HL-60/S4 treated with phorbol 12-myristate 13-acetate at 8.2 ng/mL for 4 days and 3 days (cell line): Measurements from ENCODE around the gene PRMT7.
"Not testable (repeated sequence)": the region's sequence is repeated elsewhere in the genome, so short reads cannot be mapped to it uniquely, and the experiment has no call there.

Experiments used
- in situ Hi-C: fragments of 300-500 bp; cut with MboI; formaldehyde crosslinking; loops from 2 replicates; pipeline ENCODE4 v1.15.0; 2022; ENCODE audit warnings: low sequenced_read_pairs

The PRMT7 gene

DNA sequence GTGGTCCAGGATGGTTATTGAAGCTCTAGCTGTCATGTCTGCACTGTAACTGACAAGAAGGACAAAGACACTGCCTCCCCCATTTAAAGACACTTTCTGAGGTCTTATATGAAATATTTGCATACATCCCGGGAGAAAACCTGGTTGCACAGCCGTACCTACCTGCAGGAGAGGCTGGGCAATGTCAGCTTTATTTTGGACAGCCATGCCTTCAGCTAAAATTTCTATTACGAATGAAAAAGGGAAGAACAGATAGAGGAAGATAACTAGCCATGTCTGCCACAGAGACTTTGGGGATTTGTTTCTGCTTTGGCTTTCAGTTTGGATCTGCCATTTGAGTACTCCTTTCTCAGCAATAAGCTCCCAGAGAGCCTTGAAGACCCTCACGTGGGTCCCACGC, 27.5 kb upstream of the PRMT7 start:
- in situ Hi-C loops = no loop called here

DNA sequence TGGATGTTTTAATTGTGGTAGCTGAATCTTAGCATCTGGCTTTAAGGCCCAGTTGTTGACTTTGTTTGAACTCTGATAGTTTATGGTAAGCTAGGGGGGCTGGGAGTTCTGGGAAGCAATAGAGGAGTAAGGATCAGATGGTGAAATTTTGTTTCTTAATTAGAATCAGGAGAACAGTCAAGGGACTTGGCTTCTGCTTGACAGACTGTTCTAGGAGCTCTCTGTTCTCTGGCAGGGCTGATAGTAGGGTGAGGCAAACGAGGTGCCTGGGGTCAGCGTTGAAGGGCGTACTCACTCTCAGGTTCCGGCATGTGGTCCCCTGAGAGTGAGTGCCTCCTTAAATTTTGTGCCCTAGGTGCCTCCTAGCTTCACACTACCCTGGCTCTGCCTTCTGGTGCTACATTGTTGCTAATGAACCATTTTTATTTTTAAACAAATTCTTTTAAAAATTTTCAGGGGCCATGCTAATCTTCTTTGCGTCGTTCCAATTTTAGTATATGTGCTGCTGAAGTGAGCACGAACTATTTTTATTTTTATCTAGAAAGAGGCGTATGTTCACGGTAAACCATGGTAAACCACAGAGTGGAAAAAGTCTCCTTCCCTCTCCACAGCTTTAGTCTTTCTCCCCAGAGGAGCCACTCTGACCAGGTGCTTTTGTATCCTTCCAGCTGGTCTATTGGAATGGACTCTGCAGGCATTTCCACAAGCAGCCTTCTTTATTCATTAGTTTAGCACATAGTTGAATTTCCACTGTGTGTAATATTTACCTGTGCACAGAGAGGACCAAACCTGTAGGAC, 26.8 kb upstream of the PRMT7 start:
- in situ Hi-C loops = no loop called here

DNA sequence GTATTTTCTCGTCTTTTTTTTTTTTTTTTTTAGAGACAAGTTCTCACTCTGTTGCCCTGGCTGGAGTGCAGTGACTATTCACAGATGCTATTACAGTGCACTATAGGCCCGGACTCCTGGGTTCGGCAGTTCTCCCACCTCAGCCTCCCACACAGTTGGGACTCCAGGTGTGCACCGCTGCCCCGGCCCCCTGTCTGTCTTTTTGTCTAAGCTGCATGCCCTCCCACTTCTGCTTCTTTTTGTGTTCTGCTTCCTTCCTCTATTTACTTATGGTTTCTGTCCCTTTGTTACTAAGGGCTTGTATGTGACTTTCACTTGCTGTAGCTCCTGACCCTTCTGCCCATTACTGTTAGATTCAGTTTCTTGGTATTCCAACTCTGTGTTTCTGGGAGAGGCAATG, 26.0 kb upstream of the PRMT7 start:
- in situ Hi-C loops = no loop called here

DNA sequence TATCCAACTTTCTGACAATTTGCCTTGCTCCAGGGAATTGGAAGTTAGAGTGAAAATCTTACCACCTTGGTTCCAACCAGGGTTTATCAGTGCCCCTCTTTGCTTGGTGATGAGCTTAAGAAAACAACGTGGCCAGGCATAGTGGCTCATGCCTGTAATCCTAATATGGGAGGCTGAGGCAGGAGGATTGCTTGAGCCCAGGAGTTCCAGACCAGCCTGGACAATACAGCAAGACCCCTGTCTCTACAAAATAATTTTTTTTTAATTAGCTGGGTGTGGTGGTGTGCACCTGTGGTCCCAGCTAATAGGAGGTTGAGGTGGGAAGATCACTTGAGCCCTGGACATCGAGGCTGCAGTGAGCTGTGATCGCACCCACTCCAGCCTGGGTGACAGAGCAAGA, 25.1 kb upstream of the PRMT7 start:
- in situ Hi-C loops = no loop called here

DNA sequence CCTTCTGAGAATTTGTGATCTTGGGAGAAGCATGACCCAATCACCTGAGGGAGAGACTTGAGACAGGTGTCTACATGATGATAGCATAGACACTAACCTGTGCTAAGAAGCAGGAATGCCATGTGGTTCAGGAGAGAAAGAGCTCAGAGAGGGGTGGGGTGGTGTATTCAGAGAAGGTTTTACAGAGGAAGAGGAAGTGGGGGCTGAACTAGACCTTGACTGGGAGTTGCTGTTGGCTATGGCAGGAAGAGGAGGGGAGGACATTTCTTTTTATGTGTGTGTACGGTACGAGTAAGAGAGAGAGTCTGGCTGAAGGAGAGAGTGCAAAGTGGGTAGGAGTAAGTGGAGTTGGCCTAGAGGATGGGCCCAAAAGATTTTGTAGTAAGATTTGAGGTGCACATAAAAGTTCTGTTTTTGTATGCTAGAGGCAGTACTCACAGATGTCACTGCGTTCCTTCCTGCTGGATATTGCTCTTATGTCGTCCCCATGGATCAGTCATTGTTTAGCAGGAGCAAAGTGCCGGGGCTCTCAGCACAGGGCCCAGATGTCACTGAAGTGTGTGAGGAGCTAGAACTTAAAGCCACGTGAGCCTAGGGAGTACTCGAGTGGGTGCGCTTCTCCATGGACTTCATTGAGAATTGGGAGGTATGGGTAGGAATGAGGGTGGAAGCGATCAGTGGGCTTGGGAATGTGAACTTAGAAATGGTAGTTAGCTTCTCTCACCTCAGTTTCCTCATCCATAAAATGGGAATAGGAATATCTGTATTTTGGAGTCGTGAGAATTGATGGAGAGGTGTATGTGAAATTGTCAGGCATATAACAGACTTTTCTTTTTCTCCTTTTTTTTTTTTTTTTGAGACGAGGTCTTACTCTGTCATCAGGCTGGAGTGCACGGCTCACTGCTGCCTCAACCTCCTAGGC, 24.4 kb upstream of the PRMT7 start:
- in situ Hi-C loops = no loop called here

DNA sequence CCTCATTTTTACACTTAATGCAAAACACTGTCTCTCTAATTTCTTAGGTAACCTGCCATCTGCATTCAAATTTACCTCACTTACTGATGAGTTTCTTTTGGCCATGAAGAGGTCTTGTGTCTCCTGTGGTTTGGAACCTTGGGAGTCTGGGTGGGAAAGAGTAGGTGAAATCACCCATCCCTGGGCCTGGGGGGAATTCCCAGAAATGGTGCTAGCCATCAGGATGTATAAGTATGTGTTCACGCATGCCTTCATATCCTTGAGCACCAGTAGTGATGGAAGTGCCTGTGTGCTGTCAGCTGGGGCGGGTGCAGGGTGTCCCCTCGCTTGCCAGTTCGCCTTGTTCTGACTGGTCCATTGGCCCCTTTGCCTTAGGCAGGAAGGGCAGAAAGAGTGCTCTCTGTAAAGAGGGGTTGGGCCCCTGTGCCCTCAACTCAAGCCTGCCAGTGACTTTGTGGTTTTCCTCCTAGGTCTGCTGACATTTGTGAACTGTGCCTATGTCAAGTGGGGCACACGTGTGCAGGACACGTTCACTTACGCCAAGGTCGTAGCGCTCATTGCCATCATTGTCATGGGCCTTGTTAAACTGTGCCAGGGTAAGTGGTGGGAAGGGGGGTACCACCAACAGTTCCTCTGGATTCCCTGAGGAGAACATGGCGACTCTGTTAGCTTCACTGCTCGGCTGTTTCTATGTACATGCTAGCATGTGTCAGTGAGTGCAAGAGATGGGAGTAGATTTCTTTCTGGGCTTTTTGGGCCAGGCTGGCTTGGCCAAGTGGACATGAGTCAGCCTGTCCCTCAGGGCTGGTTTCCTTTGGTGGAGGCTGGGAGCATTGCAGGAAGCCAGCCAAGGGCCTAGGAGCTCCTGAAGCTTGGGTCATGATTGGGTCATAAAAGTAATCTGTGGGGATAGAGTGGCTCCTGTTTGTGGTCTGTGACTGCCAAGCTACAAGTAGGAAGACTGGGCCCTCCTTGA, 23.3 kb upstream of the PRMT7 start:
- in situ Hi-C loops = no loop called here

DNA sequence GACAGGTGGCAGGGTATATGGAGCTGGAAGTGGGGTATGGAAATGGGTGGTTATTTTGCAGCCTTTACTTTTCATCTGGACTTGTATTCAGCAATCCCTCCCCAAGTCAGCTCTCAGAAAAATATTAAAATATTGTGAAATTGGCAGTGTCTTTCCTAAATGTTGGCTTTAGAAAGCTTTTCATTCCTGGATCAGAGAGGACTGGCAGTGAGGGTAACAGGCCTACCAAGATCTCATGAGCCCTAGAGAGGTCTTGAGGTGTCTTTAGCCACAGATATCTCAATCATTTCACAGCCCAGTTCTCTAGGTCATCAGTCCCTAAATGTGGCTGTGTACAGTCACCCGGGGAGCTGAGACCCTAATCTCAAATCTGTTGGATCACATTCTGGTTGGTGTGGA, 22.6 kb upstream of the PRMT7 start:
- in situ Hi-C loops = no loop called here

DNA sequence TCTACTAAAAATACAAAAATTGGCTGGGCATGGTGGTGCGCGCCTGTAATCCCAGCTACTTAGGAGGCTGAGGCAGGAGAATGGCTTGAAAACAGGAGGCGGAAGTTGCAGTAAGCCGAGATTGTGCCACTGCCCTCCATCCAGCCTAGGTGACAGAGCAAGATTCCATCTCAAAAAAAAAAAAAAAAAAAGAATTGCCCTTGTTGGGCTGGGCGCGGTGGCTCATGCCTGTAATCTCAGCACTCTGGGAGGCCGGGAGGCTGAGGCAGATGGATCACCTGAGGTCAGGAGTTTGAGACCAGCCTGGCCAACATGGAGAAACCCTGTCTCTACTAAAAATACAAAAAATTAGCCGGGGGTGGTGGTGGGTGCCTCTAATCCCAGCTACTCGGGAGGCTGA, 22.0 kb upstream of the PRMT7 start:
- in situ Hi-C loops = not testable (repeated sequence)

DNA sequence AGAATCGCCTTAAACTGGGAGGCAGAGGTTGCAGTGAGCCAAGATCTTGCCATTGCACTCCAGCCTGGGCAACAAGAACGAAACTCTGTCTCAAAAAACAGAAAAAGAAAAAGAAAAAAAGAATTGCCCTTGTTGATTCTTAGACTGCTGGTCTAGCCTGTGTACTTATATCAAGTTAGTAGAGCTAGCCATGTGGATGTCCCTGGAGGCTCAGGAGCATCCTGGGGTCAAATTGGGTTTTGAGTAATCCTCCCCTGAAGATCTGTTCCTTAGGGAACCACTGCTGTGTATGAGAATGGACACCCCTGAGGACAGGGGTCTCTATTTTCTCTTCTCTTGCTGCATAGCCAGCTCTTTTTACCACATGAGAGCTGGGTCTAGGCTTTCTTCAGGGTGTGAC, 21.6 kb upstream of the PRMT7 start:
- in situ Hi-C loops = no loop called here

DNA sequence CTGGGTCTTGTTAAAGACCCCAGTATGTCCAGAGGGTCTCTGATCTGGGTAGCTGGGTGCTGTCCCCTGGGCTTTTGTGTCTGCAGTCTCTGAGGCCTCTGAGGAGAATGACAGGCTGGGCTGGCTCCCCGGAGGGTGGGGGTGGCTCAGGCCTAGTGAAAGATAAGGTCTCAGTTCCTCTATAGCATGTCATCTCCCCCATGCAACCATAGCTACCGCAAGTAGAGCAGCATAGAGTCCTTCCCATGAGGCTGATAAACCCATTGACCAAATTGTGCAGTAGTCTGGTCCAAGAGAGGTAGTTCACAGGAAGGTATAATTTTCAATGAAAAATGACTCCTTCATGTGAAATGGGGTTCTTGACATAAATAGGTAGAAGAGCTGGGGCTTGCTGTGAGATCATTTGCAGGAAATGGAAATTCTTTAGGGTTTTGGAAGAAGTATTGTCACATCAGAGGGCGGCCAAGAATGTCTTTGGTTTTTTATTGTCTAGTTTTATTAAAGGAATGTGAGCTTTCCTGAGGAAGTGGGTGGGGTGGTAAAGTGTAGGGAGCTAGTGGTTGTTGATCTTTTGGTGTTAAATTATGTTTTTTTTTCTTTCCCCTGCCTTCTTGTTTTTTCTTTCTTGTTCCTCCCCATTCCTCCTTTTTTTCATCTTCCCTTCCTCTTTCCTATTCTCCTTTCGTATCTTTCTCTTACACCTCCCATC, 21.0 kb upstream of the PRMT7 start:
- in situ Hi-C loops = no loop called here

DNA sequence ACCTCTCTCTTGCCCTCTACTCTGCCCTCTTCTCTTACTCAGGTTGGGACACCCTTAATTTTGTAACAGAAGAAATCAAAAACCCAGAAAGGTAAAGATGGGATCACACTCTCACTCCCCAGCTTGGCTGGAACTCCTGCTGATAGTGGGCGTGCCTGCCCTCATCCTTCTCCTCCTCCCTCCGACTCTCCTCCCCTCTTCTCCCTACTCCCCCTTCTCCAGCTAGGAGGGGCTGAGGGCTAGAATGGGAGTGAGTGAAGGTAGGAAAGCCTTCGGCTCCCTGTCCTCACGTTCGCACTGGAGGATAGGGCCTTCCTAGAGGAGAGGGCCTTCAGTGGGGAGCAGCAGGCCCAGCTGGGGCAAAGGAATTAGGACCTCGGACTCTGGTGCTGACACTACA, 20.4 kb upstream of the PRMT7 start:
- in situ Hi-C loops = no loop called here

DNA sequence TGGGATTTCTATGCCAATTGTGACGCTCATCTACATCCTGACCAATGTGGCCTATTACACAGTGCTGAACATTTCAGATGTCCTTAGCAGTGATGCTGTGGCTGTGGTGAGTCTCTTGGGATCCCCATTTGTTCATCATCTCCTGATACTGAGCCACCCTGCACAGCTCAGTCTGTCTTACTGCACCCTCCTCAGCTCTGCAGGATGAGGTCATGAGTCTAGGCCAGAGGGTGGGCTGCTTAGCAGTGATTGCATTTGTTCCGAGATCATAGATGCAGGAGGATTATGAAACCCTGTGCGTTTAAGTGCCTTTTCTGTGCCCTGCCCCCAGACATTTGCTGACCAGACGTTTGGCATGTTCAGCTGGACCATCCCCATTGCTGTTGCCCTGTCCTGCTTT, 19.6 kb upstream of the PRMT7 start:
- in situ Hi-C loops = no loop called here

DNA sequence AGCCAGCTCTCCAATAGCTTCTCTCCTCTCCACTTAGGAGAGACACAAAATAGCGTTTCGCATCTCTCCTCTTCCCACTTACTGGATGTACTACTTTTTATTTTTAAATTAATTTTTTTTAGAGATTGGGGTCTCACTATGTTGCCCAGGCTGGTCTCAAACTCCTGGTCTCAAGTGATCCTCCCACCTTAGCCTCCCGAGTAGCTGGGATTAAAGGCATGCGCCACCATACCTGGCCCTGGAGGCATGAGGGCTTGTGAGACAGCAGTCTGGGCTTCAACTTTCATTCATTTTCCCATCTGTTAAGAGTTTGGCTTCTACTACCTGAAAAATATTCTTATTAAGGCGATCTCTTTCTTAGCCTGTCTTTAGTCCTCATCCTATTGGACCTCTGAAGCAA, 18.4 kb upstream of the PRMT7 start:
- in situ Hi-C loops = no loop called here

DNA sequence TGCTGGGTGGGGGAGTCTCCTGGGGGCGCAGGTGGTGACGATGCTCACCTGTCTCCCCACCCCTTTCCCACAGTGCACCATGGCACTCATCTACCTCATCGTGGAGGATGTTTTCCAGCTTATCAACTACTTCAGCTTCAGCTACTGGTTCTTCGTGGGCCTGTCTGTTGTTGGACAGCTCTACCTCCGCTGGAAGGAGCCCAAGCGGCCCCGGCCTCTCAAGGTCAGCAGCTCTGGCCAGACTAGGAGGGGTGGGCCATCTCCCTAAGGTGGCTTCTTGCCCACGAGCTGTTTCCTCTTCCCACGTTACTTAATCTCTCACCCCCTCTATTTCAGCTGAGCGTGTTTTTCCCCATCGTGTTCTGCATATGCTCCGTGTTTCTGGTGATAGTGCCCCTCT, 14.5 kb upstream of the PRMT7 start:
- in situ Hi-C loops = no loop called here

DNA sequence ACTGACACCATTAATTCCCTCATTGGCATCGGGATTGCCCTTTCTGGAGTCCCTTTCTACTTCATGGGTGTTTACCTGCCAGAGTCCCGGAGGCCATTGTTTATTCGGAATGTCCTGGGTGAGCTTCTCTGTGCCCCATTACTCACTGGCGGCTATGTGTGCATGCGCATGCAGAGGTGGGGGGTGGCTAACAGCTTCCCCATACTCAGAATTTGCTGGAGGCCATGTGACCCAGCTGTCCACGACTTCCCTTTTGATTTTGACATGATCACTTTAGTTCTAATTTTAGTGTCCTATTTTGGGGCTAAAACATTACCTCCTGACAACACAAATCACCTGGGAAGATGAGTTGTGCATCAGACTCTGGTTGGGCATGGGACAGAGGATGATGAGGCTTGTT, 14.1 kb upstream of the PRMT7 start:
- in situ Hi-C loops = no loop called here

DNA sequence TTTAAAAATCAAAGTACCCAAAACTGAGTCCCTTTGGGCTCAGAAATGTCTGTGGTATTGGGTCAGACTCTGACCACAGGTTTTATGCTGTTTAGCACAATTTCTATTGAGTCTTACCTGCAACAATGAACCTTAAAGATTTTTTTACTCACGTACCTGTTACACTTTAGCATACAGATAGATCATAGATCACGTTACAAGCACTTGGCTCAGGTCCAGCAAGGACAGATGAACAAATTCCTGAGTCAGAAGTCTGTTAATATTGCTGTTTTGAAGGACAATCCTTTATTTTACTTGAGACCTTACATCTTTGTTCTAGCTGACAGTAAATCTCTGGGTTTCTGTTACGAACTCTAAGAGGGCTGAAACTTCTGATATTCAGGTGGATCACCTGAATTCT, 12.9 kb upstream of the PRMT7 start:
- in situ Hi-C loops = no loop called here

DNA sequence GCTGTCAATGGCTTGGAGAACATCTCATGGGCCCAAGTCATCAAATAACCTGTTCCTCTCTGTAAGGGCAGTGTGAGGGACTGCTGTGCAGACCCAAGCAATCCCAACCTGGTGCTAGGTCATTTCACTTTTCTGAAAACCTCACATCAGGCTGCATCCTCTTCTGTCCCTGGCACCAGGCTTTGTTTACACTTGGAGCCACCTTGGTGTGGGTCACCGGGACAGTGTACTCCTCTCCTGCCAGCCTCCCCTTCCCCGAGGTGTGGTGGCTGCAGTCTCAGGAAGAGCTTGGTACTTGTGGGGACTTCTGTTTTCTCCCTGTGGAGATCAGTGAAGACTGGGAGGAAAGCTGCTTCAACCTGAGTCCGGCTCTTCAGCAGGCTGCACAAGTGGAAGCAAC, 12.5 kb upstream of the PRMT7 start:
- in situ Hi-C loops = no loop called here

DNA sequence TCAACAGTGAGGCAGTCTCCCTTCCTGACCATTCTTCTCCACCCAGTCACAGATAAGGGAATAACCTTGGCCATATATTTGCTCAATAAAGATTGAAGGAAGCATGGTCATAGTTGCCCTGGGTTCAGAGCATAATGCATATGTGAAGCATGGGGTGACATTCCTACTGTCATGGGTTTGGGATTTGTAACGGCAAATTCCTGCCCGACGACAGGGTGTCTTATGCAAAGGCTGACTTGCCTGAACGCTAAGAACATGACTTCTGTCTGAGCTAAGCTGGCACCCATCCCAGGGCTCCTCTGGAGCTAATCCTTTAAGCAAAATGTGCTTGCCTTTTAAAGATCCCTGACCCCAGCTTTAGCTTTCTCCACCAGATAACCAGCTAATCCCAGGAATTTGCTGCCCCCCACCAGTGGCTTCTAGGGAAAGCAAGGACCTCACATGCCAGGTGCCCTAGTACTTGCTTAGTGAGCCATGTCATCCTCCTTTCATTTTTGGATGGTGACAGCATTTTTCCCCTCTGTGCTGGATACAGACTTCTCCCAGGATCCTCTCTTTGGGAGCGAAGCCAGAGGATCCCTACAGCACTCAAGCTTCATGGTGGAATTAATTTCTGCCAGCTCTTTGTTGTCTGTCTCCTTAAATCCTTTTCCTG, 11.8 kb upstream of the PRMT7 start:
- in situ Hi-C loops = no loop called here

DNA sequence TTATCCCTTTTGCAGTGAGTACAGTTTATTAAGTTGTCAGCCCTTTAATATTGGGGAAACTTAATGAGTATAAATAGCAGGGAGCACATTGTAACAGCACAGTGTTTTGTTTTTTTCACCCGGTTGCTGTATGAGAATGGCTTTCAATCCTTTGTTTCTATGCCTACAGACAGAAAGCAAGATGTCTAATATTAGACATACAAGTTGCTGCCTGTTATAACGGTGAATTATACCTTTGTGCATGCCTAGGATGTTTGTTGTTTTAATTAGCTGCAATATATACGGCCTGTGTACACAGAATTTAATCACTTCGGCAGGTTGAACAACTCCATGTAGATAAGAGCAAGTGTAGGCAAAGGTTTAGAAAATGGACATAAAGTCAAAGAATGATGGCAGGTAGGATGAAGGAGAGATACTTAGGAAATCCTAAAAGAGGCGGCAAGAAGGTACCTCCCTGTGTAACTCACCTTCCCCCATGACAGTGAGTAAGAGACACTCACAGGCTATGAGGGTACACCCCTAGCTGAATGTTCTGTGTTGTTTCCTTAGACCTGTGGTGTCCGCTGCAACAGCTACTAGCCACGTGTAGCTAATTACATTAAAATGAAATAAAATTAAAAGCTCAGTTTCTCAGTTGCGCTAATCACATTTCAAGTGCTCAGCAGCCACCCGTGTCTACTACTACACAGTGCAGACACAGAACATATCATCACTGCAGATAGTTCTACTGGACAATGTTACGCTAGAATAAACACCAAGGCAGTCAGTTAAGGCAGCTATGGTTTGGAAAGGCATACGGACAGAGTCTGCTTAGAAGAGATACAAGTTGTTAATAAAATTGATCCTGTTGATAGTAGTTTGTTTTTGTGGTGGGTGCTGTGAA, 11.0 kb upstream of the PRMT7 start:
- in situ Hi-C loops = no loop called here
